Measurements from ENCODE around the gene NLRP3. TPM values are rescaled to one million over a fixed set of nuclear protein-coding genes. Genes with fewer than 3 reads are reported as not detected.

NLRP3 gene
- total RNA-seq, 3 donors from 2014 or later, result 0.66 to 7.8 (median 3.2) TPM

- H3K27me3 ChIP-seq, result no peaks in the 10 kb centered on the region
- intact Hi-C loops (cut with DNase I; ENCODE audit: low total_unique reads), result no loop called here
- no peaks in the 10 kb centered on the region for H3K4me1 ChIP-seq
- no peaks in the 10 kb centered on the region for H3K36me3 ChIP-seq
- no peak for DNase-seq (ENCODE audit: low spot score in 2 of 2)
- TF ChIP-seq POLR2A (IDR thresholded peaks at IDR 0.05) (no peak), POLR2AphosphoS5 (IDR thresholded peaks at IDR 0.05) (no peak), CTCF (IDR thresholded peaks at IDR 0.05) (no peak)
- H3K4me3 ChIP-seq, result no peak overlapping the region
- no peak overlapping the region for H3K27ac ChIP-seq
- no peaks in the 10 kb centered on the region for H3K9me3 ChIP-seq
Observed at GRCh38 chr1:247434005-247434404, 18.0 kb downstream of the NLRP3 start.

GRCh38 chr1:247435030-247435758 lies 19.2 kb downstream of the NLRP3 start:
- H3K36me3 ChIP-seq, result no peaks in the 10 kb centered on the region
- H3K4me1 ChIP-seq, result no peaks in the 10 kb centered on the region
- no peak overlapping the region for H3K4me3 ChIP-seq
- H3K9me3 ChIP-seq, result no peaks in the 10 kb centered on the region
- H3K27ac ChIP-seq, result no peak overlapping the region
- no peak for DNase-seq (ENCODE audit: low spot score in 2 of 2)
- TF ChIP-seq CTCF (IDR thresholded peaks at IDR 0.05) (no peak), POLR2A (IDR thresholded peaks at IDR 0.05) (no peak), POLR2AphosphoS5 (IDR thresholded peaks at IDR 0.05) (no peak)
- H3K27me3 ChIP-seq, result no peaks in the 10 kb centered on the region
- intact Hi-C loops (cut with DNase I; ENCODE audit: low total_unique reads), result no loop called here

GRCh38 chr1:247435759-247436147 lies 19.8 kb downstream of the NLRP3 start:
- no peak for DNase-seq (ENCODE audit: low spot score in 2 of 2)
- no peak for TF ChIP-seq POLR2A (IDR thresholded peaks at IDR 0.05)
- no peak for TF ChIP-seq POLR2AphosphoS5 (IDR thresholded peaks at IDR 0.05)
- TF ChIP-seq CTCF (IDR thresholded peaks at IDR 0.05), result no peak
- intact Hi-C loops (cut with DNase I; ENCODE audit: low total_unique reads), result no loop called here
- Histone ChIP-seq H3K9me3 (no peaks in the 10 kb centered on the region), H3K4me1 (no peaks in the 10 kb centered on the region), H3K27ac (no peak overlapping the region), H3K27me3 (no peaks in the 10 kb centered on the region), H3K36me3 (no peaks in the 10 kb centered on the region), H3K4me3 (no peak overlapping the region)

- no peaks in the 10 kb centered on the region for H3K36me3 ChIP-seq
- H3K27ac ChIP-seq, result no peak overlapping the region
- intact Hi-C loops (cut with DNase I; ENCODE audit: low total_unique reads), result no loop called here
- no peak overlapping the region for H3K4me3 ChIP-seq
- no peak for DNase-seq (ENCODE audit: low spot score in 2 of 2)
- H3K9me3 ChIP-seq, result no peaks in the 10 kb centered on the region
- TF ChIP-seq CTCF (IDR thresholded peaks at IDR 0.05), result no peak
- TF ChIP-seq POLR2AphosphoS5 (IDR thresholded peaks at IDR 0.05), result no peak
- no peak for TF ChIP-seq POLR2A (IDR thresholded peaks at IDR 0.05)
- H3K4me1 ChIP-seq, result no peaks in the 10 kb centered on the region
- H3K27me3 ChIP-seq, result no peaks in the 10 kb centered on the region
Observed at GRCh38 chr1:247437551-247438505, 21.9 kb downstream of the NLRP3 start.
